EL (cell line): ENCODE data around the gene PSG2.
"Not testable (repeated sequence)": the region's sequence is repeated elsewhere in the genome, so short reads cannot be mapped to it uniquely, and the experiment has no call there.

Source experiments
- DNase-seq: peaks from one replicate; pipeline ENCODE4 v3.0.0-alpha.2; 2016

The PSG2 gene

DNA sequence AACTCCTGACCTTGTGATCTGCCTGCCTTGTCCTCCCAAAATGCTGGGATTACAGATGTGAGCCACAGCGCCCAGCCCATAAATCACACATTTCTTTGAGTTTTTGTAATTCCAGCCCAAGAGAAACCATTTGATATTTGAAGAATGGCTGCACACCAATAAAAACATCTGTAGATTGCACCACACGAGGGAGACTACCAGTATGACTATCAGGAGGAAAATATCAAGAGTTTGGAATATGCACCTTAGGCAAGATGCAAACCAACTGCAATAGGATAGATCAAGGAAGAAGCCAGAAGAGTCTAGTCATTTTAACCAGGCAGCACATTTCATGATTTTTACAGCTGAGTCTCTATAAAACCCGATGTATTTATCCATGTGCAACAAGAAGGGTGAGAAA is 20.1 kb downstream of the PSG2 start:
- DNase-seq, result not testable (repeated sequence)

GRCh38 chr19:43061326-43061725 is 21.2 kb downstream of the PSG2 start:
- DNase-seq, result peak; percentile 80

- DNase-seq, result peak; percentile 81
Observed at GRCh38 chr19:43060254-43060653, 22.2 kb downstream of the PSG2 start.

- peak; percentile 53 for DNase-seq
Observed at GRCh38 chr19:43059482-43059881, 23.0 kb downstream of the PSG2 start.

DNA sequence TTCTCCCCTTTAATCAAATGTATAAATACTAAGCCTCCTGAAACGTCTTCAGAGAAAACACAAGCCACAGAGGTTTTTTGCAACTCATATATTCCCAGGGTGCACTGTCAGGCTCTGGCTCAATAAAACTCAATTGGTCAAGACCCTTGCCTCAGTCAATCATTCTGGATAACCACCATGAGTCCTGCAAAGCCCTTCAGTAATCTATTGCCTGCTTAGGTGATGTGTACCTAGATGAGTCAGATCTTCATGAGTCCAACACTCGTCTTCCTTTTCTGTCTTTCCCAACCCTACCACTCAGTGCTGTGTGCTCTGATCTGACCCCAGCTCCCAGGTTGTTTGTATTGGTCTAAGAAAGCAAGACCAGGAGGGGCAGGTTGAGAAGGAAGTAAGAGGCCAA is 24.1 kb downstream of the PSG2 start:
- not testable (repeated sequence) for DNase-seq

- peak; percentile 25 for DNase-seq
Observed at GRCh38 chr19:43047966-43048365, 34.5 kb downstream of the PSG2 start.

- DNase-seq, result not testable (repeated sequence)
Observed at GRCh38 chr19:43046578-43046977, 35.9 kb downstream of the PSG2 start.

- not testable (repeated sequence) for DNase-seq
Observed at GRCh38 chr19:43043492-43044180, 38.9 kb downstream of the PSG2 start.

DNA sequence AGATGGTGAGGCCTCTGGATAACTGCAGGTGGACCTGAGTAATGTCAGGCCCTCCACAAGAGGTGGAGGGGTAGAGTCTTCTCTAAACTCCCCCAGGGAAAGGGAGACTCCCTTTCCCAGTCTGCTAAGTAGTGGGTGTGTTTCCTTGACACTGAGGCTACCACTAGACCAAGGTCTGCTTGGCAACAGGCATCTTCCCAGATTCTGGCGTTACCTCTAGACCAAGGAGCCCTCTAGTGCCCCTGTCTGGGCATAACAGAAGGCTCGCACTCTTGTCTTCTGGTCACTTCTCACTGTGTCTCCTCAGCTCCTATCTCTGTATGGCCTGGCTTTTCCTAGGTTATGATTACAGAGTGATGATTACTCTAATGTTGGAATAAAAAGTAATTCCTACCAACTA is 50.9 kb downstream of the PSG2 start:
- DNase-seq, result peak; percentile 82

- no peak for DNase-seq
Observed at GRCh38 chr19:43028866-43029265, 53.6 kb downstream of the PSG2 start.

DNA sequence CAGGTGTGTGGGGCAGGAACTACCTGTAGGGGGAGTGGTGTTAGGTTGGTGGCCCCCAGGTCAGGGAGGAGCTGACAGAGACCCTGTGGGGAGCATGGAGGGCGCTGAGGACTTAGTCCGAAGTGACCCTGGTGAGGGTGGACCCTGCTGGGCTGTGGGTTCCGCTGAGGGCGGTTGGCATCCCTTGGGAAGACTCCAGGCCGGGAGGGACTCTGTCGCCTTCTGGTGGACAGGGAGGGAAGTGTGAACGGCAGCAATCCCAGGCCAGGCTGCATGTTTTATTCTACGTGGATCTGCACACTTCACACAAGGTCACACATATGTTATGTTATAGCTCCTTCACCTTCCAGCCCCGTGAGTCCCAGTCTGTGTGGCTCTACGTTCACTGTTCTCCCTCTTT is 54.5 kb downstream of the PSG2 start:
- peak; percentile 18 for DNase-seq

DNA sequence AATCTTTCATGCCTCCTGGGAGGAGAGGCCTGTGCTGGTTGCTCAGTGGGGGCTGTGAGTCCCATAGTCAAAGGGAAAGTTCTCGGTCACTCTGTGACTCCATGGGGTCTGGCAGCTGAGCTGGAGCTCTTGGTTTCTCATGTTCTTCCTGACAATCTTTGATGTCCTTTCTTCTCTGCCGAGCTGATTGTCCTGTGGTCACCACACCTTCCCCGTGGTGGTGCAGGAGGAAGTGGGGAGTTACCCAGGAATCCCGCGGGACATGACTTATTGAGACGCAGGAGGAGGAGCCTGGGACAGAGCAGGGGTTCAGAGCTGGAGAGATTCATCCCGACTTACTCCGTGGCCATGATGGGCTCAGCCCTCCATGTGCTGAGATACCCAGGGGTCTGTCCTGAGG is 55.4 kb downstream of the PSG2 start:
- DNase-seq, result not testable (repeated sequence)

DNA sequence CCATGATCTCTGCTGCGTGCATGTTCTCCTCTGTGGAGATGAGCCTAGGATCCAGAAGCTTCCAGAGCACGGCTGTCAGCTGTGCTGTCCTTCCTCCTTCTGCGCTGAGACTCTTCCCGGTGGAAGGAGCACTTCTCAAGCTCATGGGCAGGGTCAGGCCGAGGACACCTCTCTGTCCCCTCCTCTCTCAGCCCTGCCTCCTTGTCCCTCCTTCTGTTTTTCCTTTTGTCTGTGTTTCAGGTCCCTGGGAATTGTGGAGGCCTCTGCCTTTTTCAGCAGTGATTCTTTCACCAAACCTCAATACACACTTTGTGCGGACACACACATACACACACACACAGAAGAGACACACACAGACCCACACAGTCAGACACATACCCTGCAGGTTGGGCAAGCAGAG is 56.1 kb downstream of the PSG2 start, which contains the start of gene PSG11:
Gene PSG11 (minus strand): TSS at position 101 of the 400 bp plus-strand sequence. CDS start 97 bp downstream, at position 4.
- not testable (repeated sequence) for DNase-seq

DNA sequence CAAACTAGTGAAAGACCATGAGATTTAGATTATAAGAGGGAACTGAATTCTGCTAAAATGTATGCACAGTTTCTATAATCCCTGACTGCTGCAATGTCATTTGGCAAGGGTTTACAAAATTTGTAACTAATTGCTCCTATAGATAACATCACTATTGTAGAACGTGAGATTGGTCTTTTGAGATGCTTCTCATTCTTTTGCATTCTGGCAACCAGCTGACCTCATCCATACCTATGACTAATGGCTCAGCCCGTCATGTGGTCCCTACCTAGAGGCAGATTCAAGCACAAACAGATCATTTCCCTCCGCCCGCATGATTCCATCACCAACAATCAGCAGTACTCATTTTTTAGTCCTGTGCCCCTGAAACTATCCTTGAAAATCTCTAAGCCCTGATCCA is 60.4 kb downstream of the PSG2 start:
- DNase-seq, result peak; percentile 96

GRCh38 chr19:43021629-43022028 is 60.9 kb downstream of the PSG2 start:
- peak; percentile 97 for DNase-seq

DNA sequence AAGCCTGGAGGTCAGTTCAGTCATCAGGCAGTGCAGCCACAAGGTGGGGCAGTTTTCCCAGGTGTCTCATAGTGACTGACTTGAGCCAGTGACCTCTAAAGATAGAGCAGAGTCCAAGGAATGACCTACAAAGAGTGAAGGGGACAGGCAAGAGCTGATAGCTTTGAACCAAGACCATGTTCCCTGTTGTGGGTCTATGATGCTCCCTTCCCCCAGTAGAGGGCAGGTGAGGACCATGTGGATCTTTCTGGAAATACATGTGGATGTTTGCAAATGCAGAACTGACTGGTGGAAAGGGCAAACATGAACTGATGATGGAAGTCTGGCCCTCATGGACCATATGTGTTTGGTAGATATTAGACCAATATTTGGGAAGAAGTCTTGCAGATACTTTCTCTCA is 62.9 kb downstream of the PSG2 start:
- peak; percentile 43 for DNase-seq
